AG08396 (cell line): ENCODE results near the gene ATAD3A.
"Not testable (repeated sequence)": the region's sequence is repeated elsewhere in the genome, so short reads cannot be mapped to it uniquely, and the experiment has no call there.

ENCODE experiments used
- DNase-seq: peaks from one replicate; pipeline ENCODE4 v3.0.0; 2012; ENCODE audit warnings: low spot score, mixed read lengths

The ATAD3A gene

DNA sequence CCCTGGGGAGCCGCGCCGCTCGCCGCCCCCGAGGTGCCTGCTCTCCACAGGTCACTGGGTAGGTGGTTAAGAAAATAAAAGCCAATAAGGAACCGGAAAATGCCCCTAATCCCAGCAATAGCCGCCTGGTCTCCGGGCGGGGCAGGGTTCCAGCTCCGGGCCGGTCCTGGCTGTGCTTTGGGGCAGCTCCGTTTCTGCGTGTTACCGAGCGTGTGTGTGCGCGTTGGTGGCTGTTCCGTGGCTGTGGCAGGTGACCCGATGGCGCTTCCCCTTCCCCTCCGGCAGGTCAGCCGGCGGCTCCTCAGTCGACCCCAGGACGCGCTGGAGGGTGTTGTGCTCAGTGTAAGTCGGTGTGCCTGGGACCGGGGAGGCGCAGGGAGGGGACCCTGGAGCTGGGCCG is 11.3 kb downstream of the ATAD3A start:
- DNase-seq = not testable (repeated sequence)

DNA sequence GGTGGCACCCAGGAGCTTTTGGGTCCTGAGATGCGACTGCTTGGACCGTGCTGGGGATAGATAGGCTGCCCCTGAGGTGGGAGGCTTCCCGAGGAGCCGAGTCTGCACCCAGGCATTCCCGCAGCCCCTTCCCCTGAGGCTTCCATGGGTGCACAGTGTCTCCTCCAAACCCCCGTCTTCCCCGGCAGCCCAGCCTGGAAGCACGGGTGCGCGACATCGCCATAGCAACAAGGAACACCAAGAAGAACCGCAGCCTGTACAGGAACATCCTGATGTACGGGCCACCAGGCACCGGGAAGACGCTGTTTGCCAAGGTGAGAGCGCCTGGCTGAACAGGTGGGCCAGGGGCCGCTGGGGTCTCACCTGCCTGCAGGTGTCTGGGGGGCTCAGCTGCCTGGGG is 11.7 kb downstream of the ATAD3A start:
- not testable (repeated sequence) for DNase-seq

DNA sequence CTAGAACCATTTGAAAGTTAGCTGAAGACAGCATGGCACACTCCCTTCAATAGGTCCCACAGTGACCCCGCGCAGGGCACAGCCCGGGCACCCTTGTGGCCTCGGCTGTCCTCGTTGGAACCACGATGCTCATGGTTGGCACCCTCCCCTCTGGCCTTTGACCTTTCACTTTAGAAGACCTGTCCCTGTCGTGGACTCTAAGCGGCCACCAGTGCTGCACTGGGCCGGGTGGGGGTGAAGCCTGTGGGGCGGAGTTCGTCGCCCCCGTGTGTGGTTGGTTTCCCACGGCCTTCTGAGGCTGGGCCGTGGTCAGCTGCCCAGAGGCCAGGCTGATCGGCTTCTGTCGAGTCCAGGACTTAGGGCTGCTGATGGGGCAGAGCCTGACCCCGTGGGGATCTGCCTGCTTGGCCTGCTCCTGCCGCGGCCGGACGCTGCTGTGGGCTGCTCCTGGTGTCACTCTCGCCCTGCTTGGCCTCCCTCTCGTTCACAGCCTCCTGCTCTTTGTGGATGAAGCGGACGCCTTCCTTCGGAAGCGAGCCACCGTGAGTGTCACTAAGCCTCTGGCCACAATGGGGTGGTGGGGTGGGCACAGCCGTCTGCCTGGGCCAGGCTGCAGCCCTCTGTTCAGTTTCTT is 12.9 kb downstream of the ATAD3A start:
- not testable (repeated sequence) for DNase-seq

DNA sequence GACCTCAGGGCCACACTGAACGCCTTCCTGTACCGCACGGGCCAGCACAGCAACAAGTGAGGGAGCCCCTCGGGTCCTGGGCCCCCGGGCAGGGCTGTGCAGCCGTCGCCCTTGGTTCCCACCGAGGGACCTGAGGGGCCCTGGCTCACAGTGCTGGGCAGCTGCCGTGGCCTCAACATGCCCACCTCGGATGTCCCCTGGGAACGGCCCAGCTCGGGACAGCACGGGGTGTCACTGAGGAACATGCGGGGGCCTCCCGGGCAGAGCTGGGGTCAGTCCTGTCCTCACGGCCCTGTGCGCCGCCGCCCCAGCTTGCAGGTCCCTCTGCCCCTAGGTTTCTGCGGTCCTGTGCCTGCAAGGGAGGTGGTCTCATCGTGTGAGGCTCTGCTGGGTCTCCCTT is 14.5 kb downstream of the ATAD3A start:
- DNase-seq = not testable (repeated sequence)

DNA sequence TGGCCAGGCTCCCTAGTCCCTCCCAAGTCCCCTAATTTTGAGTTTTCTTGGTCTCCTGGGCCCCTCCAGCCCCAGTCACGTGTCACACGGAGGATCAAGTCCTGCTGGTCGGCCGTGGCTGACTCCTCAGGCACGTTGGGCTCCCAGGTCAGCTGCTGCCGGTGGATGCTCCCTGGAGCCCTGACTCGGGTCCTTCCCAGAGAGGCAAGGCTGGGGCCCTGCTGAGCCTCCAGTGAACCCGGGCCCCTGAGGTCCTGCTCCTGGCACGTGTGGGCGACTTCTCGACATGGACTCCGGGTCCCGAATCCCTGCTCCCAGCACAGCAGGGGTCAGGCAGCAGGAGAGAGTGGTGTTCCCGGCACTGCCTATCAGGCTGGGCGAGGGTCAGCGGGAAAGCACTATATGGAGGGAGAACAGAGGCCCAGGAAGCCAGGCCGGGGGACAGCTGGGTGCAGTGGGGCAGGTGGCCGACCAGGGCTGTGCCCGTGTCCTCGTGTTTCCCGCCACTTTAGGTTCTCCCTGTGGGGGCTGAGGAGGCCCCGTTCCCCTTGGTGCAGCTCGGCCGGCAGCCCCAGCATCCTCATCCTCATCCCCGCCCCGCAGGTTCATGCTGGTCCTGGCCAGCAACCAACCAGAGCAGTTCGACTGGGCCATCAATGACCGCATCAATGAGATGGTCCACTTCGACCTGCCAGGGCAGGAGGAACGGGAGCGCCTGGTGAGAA is 15.3 kb downstream of the ATAD3A start:
- DNase-seq = no peak

DNA sequence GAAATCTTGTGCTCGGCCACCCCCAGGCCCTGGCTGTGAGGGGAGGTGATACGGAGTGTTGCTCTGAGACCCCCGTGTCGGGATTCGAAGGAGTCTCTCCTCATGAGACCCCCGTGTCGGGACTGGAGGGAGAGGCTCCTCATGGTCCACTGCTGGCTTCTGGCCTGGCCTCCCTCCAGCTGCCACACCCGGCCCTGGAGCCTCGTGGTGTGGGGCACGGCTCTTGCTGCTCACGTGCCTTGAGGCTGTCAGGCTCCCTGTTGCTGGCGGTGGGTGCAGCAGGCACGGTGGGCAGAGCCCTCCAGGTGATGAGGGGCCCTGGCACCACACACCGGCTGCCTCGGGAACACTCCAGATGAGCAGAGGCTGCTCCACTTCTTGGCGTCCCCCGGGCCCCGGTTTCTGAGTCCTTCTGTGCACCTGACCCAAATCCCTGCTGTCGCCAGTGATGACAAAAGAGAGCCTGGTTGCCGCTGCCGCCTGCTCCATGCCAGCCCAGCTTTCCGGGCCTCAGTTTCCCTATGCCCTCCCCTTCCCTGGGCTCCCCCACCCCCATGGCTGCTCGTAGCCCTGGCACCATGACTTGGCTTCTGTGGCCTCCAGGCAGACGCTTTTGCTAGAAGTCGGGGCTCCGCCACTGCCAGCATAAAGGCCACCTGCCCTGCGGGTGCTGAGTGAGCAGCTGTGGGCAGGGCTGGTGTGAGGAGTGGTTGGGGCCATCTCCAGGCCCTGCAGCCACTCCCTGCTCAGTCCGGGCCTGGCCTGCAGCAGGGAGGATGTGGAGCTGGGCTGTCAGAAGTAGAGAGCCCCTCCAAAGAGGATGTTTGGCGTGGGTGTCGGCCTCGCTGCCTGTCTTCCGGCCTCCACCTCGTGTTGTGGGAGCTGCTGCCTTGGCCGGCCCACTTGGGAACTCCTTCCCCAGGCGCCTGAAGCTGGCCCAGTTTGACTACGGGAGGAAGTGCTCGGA is 16.6 kb downstream of the ATAD3A start:
- DNase-seq = no peak

DNA sequence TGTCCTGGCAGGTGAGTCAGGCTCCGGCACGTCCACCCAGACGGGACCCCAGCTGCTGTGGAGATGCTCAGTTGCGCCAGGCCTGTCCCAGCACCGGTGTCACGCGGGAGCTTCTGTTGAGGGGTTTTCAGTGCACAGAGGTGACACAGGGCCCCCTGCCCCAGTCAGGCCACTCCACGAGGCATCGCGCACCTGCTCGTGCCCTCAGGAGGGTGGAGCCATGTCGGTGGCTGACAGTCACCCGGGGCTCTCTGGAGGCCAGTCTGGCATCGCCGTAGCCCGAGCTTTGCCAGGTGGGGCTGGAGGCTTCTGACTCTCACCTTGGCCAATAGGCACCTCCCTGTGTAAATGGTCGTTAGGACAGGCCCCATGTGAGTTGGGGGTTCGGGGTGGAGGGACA is 17.4 kb downstream of the ATAD3A start:
- DNase-seq = no peak

DNA sequence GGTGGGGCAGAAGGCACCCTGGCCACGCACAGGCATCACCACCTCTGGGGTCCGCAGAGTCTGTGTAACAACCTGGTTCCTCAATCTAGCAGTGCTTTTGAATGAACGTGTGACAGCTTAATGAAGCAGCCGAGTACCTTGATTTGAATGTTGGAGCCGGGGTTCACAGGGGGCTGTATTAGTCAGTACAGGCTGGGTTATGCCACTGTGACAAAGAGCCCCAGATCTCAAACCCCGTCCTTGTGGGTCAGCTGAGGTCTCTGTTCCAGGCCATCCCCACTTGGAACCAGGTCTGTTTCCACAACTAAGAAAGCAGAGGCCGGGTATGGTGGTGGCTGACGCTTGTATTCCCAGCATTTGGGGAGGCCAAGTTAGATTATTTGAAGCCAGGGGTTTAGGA is 18.0 kb downstream of the ATAD3A start:
- no peak for DNase-seq

DNA sequence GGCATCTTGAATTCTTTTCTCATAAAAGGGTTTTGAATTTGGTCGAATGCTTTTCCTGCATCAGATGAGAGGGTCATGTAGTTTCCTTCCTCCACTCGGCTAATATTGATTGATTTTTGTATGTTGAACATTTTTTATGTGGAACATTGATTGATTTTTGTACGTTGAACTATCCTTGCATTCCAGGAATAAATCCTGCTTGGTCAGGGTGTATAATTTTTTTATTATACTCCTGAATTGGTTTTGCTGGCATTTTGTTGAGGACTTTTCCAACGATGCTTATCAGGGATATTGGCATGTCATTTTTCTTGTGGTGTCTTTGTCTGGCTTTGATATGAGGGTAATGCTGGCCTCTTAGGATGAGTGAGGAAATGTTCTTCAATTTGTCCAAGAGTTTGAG is 20.0 kb downstream of the ATAD3A start:
- no peak for DNase-seq

DNA sequence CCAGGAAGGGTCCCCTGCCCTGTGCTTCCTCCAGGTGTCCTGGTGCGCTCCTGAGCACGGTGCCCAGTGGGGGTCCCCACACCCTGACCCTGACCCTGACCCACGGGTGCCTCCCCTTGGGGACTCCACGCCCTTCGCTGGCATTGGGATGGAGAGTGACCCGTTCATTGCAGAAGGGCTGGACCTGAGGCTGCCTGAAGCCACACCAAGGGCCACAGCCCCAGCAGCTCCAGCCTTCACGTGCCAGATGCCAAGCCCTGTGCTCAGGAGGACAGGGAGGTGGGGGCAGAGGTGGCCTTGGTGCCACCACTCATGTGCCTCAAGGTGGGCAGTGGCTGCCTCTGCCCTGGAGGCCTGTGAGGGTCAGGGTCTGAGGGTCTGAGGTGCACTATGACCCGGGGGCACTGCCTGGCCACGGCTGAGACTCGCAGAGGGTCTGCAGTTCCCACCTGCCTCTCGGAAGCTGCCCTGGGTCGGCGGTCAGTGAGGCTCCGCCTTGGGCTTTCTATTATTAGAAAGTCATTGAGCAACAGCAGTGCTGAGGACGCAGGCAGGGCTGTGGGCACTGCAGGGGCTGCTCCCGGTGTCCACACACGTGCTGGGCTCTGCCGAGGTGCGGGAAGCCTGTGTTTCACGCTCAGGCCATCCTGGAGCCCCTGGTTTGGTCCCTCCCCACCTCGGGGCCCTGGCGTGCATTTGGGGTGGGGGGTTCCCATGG is 21.4 kb downstream of the ATAD3A start:
- DNase-seq = not testable (repeated sequence)

DNA sequence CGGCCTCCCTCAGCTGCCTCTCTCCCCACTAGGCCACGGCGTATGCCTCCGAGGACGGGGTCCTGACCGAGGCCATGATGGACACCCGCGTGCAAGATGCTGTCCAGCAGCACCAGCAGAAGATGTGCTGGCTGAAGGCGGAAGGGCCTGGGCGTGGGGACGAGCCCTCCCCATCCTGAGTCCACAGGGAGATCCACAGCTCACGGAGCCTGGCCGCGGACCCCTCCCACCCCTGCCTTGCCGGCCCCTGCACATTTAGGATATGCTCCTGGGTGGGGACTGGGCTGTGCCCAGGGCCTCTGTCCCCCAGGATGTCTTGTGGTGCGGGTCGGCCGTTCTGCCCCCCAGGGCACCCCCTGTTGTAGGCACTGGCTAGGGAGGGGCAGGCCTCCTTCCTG is 21.9 kb downstream of the ATAD3A start:
- DNase-seq = not testable (repeated sequence)

DNA sequence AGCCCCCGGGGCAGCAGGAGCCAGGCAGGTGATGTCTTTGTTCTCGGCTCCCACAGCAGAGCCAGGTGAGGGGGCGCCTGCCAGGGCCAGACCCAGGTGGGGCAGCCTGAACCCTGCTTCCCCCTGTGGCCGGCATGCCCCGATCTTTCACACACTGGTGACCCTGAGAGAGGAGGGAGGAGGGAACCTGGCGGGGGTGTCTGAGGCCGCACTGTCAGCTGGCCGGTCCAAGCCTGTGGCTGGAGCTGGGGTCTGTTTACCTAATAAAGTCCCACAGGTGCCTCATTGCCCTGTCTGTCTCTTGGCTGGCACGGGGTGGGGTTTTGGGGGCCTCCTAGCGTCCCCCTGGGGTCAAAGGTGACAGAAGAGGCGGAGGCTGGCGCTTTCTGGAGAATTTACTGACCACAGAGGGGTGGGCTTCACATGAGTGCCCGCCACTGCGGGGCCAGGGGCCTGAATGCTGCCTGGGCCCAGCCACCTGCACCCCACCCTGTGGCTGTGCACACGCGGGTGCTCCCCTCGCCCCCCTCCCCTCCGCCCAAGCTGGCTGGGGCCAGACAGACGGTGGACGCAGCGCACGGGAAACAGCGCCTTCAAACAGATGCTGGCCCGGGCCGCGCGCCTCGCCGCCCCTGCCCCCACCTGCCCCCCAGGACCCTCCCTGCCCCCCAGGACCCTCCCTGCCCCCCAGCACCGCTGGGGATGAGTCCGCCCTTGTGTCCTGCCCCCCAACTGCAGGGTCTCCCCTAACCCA is 22.6 kb downstream of the ATAD3A start:
- no peak for DNase-seq

DNA sequence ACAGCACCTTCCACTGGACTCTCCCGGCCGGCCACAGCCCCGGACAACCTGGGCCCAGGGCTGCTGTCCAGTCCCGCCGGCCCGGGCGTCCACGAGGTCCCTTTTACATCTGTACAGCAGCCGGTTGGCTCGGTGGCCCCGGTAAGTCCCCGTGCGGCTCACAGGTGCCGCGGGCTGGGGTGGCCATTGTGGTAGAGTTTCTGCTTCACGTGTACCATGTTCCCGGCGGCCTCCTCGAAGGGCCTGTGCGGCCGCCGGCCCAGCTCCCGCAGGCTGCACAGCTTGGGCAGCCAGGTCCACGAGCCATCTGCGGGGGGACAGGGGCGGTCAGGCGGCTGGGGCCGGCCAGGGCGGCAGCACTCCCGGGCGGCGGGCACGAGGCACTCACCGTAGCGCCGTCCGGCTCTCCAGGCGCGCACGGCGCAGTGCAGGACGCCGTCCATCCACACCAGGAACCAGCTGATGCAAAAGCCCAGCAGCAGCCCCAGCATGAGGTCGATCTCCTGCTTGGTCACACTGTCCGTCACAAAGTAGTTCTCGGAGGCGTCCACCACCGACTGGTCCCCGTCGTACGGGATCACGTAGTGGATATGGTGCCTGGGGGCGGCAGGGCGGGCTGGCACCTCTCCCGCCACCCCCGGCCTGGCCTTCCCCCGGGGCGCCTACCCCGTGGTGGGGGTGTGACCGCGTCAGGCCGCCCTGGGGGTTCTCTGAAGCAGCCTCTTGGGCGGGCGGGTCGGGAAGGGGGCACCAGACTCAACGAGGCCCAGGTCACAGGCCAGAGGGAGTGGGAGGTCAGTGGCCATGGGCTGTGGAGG is 23.4 kb downstream of the ATAD3A start:
- DNase-seq = no peak

DNA sequence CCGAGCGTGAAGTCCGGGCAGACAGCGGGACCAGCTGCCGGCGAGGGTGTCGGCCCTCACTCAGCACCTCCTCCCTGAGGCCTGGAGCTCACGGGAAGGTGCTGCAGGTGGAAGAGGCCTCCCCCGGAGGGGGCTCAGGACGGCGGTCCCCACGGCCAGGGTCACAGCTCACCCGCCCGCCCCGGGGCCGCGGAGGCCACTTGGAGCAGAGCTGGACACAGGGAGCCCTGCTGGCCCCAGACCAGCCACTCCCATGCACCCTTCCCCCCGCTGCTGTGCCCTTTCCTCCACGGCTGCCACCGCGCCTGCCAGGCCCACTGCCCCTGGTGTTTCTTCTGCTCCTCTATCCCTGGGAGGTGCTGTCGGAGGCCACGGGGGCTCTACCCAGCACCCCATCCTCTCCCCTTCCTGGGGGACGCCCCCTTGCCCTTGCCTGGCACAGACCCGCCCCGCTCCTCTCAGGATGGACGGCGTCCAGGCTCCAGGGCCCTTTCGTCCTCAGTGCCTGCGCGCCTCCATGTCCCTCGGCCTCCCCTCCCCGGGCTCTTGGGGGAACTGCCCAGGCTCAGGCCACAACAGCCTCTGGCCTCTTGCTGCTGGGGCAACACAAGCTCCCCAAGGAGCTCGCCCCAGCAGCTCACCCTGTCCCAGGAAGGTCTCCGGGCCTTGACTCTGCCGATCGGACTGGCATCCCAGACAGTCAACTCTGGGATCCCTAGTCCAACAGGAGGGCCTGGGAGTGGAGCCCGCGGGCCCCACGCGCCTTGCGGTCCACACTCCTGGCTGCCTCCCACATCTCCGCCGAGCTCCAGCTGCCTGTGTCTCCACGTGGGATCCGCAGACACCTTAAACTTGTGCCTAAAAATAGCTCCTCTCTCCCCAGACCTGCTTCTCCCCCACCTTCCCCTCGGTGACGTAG is 24.3 kb downstream of the ATAD3A start:
- no peak for DNase-seq

DNA sequence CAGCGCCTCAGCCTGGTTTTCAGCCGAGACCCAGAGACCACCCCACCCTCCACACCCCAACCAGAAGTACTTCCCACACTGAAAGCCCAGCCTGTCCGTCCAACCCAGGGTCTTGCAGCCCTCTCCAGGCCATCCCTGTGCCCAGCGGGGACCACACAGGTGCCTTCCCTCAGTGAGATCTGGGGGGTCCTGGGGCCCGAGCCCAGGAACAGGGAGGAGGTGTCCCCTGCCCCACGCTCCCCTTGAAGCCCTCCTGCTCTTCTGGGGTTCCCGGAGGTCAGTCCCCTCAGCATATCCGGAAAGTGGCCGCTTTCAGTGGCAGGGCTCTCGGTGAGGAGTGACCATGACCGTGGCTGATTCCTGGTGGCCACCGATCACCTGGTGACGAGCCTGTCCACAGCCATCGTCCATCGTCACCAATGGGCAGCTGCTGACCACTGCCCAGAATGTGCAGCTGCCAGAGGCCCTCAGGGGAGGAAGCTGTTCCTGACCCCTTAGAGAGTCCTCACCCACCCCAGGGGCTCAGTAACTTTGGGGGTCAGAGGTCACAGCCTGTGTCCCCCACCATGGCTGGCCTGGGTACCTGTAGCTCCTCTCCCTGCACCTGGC is 25.1 kb downstream of the ATAD3A start:
- DNase-seq = no peak

DNA sequence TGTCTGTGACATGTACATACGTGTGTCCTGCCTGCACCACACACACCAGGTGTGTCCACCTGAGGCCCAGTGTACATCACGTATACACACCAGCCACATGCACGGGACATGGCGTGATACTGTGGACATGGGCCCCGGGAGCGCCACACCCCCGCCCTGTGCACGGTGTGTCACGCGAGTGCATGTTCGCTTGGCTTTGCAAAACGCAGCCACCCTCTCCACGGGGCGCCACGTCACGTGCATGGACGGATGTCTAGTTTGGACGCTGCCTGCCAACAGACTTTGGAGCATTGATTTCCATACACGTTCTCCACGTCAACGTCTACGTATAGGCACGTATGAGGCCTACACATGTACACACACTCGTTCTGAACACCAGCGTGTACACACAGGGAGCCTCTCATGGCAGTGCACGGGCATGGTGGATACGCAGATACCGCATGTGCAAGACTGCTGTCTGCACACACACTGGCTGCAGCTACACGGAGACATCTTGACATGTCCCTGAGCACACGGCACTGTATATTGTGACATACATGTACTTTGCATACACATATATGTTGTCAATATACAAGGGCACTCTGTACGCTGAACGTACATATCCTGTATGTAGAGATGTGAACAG is 25.8 kb downstream of the ATAD3A start:
- no peak for DNase-seq

DNA sequence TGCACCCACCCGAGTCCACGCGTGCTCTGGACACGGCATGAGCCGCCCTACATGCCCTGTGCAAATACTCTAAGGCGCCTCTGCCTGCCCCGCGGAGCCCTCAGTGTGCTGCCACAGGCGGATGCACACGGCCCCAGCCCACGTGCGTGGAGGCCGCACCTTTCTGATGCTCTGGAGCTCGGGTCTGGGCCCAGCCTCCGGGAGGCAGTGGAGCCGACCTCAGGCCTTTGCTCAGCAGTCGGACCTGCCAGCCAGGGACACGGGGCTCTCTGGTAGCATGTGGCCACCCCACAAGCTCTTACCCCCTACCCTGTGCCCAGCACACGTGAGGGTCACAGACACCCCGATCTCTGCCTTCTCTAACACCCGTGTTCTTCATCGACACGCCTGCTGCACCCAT is 26.4 kb downstream of the ATAD3A start:
- DNase-seq = no peak

DNA sequence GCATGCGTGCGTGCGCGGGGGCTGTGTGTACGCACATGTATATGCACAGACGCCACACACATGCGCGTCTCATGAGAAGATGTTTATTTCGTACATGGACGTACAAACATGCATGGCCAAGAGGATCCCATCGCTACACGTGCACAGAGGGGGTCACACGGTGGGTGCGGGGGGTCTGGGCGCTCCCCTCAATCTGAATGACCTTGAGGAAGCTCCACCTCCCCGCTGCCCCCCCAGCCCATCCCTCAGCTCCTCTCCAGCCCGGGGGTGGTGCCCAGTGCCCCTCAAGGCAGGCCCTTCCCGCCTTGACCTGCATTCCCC is 27.0 kb downstream of the ATAD3A start:
- DNase-seq = no peak
